ENCODE results near the gene ARMH3.

GRCh38 chr10:101933976-101934375 lies 122.0 kb downstream of the ARMH3 start:
- TF ChIP-seq, protein P1, sequence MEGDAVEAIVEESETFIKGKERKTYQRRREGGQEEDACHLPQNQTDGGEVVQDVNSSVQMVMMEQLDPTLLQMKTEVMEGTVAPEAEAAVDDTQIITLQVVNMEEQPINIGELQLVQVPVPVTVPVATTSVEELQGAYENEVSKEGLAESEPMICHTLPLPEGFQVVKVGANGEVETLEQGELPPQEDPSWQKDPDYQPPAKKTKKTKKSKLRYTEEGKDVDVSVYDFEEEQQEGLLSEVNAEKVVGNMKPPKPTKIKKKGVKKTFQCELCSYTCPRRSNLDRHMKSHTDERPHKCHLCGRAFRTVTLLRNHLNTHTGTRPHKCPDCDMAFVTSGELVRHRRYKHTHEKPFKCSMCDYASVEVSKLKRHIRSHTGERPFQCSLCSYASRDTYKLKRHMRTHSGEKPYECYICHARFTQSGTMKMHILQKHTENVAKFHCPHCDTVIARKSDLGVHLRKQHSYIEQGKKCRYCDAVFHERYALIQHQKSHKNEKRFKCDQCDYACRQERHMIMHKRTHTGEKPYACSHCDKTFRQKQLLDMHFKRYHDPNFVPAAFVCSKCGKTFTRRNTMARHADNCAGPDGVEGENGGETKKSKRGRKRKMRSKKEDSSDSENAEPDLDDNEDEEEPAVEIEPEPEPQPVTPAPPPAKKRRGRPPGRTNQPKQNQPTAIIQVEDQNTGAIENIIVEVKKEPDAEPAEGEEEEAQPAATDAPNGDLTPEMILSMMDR (IDR thresholded peaks at IDR 0.05): no peak
- TF ChIP-seq POLR2A (IDR thresholded peaks at IDR 0.05): no peak

All from breast epithelium (tissue), 3 donors.